A673 (cell line): ENCODE data around the gene NLRP3.

Source experiments
- CTCF ChIP-seq: fragments of 300-800, 200-600 bp; sonication (generic); conservative IDR thresholded peaks from 2 replicates; pipeline ENCODE4 v1.5.1; 2017; ENCODE audit warnings: low read depth, mild to moderate bottlenecking, antibody characterized with exemption, low read length, moderate library complexity, mixed read lengths
- EZH2 ChIP-seq: fragments of 200-600 bp; sonication (generic); IDR thresholded peaks from 2 replicates; pipeline ENCODE4 v1.6.1; 2017; ENCODE audit warnings: borderline replicate concordance, low read depth, mild to moderate bottlenecking, mixed read lengths, antibody characterized with exemption, low read length; ENCODE audit not compliant: poor library complexity, severe bottlenecking

- TF ChIP-seq CTCF: no peak
- no peak for TF ChIP-seq EZH2
Observed at GRCh38 chr1:247496581-247497285, 80.8 kb downstream of the NLRP3 start.
